Measurements from ENCODE around the gene DHX36. TPM values are rescaled to one million over a fixed set of nuclear protein-coding genes. Genes with fewer than 3 reads are reported as not detected.

The DHX36 gene
- total RNA-seq, 4 donors from 2014 or later, result 57.2 to 106 (median 70.9) TPM

GRCh38 chr3:154244644-154245043 is 79.6 kb downstream of the DHX36 start:
- H3K9me3 ChIP-seq, result no peaks in the 10 kb centered on the region
- intact Hi-C loops (cut with DNase I), result loop anchor here (10.0 kb wide), 1 partner anchor 110 kb away; no protein-coding TSS in a partner anchor
- H3K36me3 ChIP-seq, result peaks cover 0 to 2% of the 10 kb centered on the region in 2 donors
- 68 to 75% methylated on average over 2 of the region's 2 CpGs for WGBS, 2 donors
- H3K4me3 ChIP-seq (replicated peaks in 1 of 3), result no peak overlapping the region
- TF ChIP-seq POLR2A (IDR thresholded peaks at IDR 0.05) (no peak), CTCF (IDR thresholded peaks at IDR 0.05) (no peak)
- H3K4me1 ChIP-seq, result no peaks in the 10 kb centered on the region
- no peaks in the 10 kb centered on the region for H3K27me3 ChIP-seq
- peak overlapping the region in 1 of 3 donors; percentile 43 for H3K27ac ChIP-seq
- no peak for DNase-seq

GRCh38 chr3:154243353-154243752 is 80.9 kb downstream of the DHX36 start:
- peak overlapping the region in 1 of 3 donors; percentile 12 for H3K27ac ChIP-seq
- no peaks in the 10 kb centered on the region for H3K9me3 ChIP-seq
- intact Hi-C loops (cut with DNase I), result loop anchor here (10.0 kb wide), 1 partner anchor 109 kb away; no protein-coding TSS in a partner anchor
- no peaks in the 10 kb centered on the region for H3K27me3 ChIP-seq
- 67 to 80% methylated on average over 2 of the region's 2 CpGs for WGBS, 2 donors
- H3K4me1 ChIP-seq, result no peaks in the 10 kb centered on the region
- no peak for DNase-seq
- peaks cover 0 to 2% of the 10 kb centered on the region in 2 donors for H3K36me3 ChIP-seq
- H3K4me3 ChIP-seq (replicated peaks in 1 of 3), result no peak overlapping the region
- no peak for TF ChIP-seq POLR2A (IDR thresholded peaks at IDR 0.05)
- TF ChIP-seq CTCF (IDR thresholded peaks at IDR 0.05), result no peak

GRCh38 chr3:154242766-154243165 is 81.5 kb downstream of the DHX36 start:
- no peak for DNase-seq
- WGBS, 2 donors, result 87% methylated on average over 4 of the region's 4 CpGs
- intact Hi-C loops (cut with DNase I), result loop anchor here (10.0 kb wide), 1 partner anchor 108 kb away; no protein-coding TSS in a partner anchor
- no peaks in the 10 kb centered on the region for H3K27me3 ChIP-seq
- no peak overlapping the region for H3K4me3 ChIP-seq (replicated peaks in 1 of 3)
- no peak for TF ChIP-seq CTCF (IDR thresholded peaks at IDR 0.05)
- no peak for TF ChIP-seq POLR2A (IDR thresholded peaks at IDR 0.05)
- peaks cover 0 to 2% of the 10 kb centered on the region in 2 donors for H3K36me3 ChIP-seq
- no peaks in the 10 kb centered on the region for H3K9me3 ChIP-seq
- H3K4me1 ChIP-seq, result no peaks in the 10 kb centered on the region
- peak overlapping the region in 2 of 3 donors; percentile 12 to 43 for H3K27ac ChIP-seq

- WGBS, 2 donors, result 90 to 92% methylated on average over 5 of the region's 5 CpGs
- intact Hi-C loops (cut with DNase I), result loop anchor here (10.0 kb wide), 1 partner anchor 107 kb away; no protein-coding TSS in a partner anchor
- Histone ChIP-seq H3K27ac (no peak overlapping the region), H3K27me3 (no peaks in the 10 kb centered on the region), H3K4me3 (replicated peaks in 1 of 3) (no peak overlapping the region), H3K4me1 (no peaks in the 10 kb centered on the region), H3K36me3 (peaks cover 0 to 2% of the 10 kb centered on the region in 2 donors), H3K9me3 (no peaks in the 10 kb centered on the region)
- no peak for DNase-seq
- TF ChIP-seq CTCF (IDR thresholded peaks at IDR 0.05), result no peak
- no peak for TF ChIP-seq POLR2A (IDR thresholded peaks at IDR 0.05)
Observed at GRCh38 chr3:154241496-154241895, 82.8 kb downstream of the DHX36 start.

- H3K27ac ChIP-seq, result no peak overlapping the region
- H3K36me3 ChIP-seq, result peaks cover 0 to 2% of the 10 kb centered on the region in 2 donors
- no peak for TF ChIP-seq CTCF (IDR thresholded peaks at IDR 0.05)
- TF ChIP-seq POLR2A (IDR thresholded peaks at IDR 0.05), result no peak
- intact Hi-C loops (cut with DNase I), result loop anchor here (10.0 kb wide), 1 partner anchor 105 kb away; no protein-coding TSS in a partner anchor
- no peak for DNase-seq
- no peaks in the 10 kb centered on the region for H3K4me1 ChIP-seq
- 88 to 92% methylated on average over 6 of the region's 6 CpGs for WGBS, 2 donors
- H3K4me3 ChIP-seq (replicated peaks in 1 of 3), result no peak overlapping the region
- H3K27me3 ChIP-seq, result no peaks in the 10 kb centered on the region
- no peaks in the 10 kb centered on the region for H3K9me3 ChIP-seq
Observed at GRCh38 chr3:154240235-154240634, 84.1 kb downstream of the DHX36 start.
